HCT116 (cell line): ENCODE data around the gene NUDT22. TPM values are rescaled to one million over a fixed set of nuclear protein-coding genes. Genes with fewer than 3 reads are reported as not detected.

Experiments
- ATAC-seq: fragments of 200-7000 bp; cut with Tn5 transposase; 2 replicates; pipeline ENCODE4 v1.9.1; 2020; ENCODE audit warnings: mild to moderate bottlenecking, moderate library complexity
- BruUV-seq: library from RNA; stranded (reverse); fragments of 400-500 nt; replicated peaks from 2 replicates; lab custom pipeline; 2021; lab: Mats Ljungman, UMichigan
- CTCF ChIA-PET: fragments of 300-600 bp; sonication (Branson Sonifier 250); formaldehyde crosslinking; loops from one replicate; lab custom pipeline; 2021; ENCODE audit warnings: antibody characterized with exemption; lab: Charles Lee
- POLR2A ChIA-PET: fragments of 300-600, 350-600 bp; sonication (Branson Sonifier 250); formaldehyde crosslinking; loops from one replicate; lab custom pipeline; 2021; ENCODE audit warnings: antibody characterized with exemption; lab: Charles Lee
- RAD21 ChIA-PET, 2 experiments: fragments of 300-600 bp; sonication (Branson Sonifier 250); formaldehyde crosslinking; loops; one replicate each; lab custom pipeline; 2023; ENCODE audit warnings: low total read pairs in 2 of 2; ENCODE audit not compliant: uncharacterized antibody in 2 of 2, unreplicated experiment in 2 of 2, low non-redundant PET in 1 of 2; lab: Charles Lee
- DNase-seq: peaks from one replicate; pipeline ENCODE4 v3.0.0-alpha.2; 2010; ENCODE audit warnings: low read depth, low spot score
- H2AFZ ChIP-seq: fragments of 200-600 bp; shearing (Covaris generic), sonication (generic); 2 replicates; pipeline ENCODE4 v1.6.1; 2017; ENCODE audit warnings: low read depth, mixed run types, mixed read lengths, antibody characterized with exemption, low read length; ENCODE audit not compliant: poor library complexity, severe bottlenecking
- H3K27ac ChIP-seq: 2 replicates; pipeline ENCODE4 v1.5.1; 2012; ENCODE audit warnings: low read depth, low read length
- H3K27me3 ChIP-seq: fragments of 200-600 bp; sonication (generic); 2 replicates; pipeline ENCODE4 v1.6.1; 2016; ENCODE audit warnings: mixed run types, low read length, mixed read lengths; ENCODE audit not compliant: insufficient read depth
- H3K36me3 ChIP-seq, 2 experiments: fragments of 200-500 bp in 1 of 2; fragments of 200-600 bp in 1 of 2; sonication (Bioruptor generic) in 1 of 2; sonication (generic) in 1 of 2; 2 replicates each; pipeline versions ENCODE4 v1.5.1 to v1.6.1; 2014 to 2016; ENCODE audit warnings: low read length in 2 of 2, inconsistent platforms in 1 of 2, mixed read lengths in 1 of 2, mixed run types in 1 of 2; ENCODE audit not compliant: insufficient read depth in 2 of 2, control insufficient read depth in 1 of 2
- H3K4me1 ChIP-seq, 2 experiments: fragments of 200-600 bp in 1 of 2; sonication (generic) in 1 of 2; 2 replicates each; pipeline versions ENCODE4 v1.5.1 to v1.6.1; 2012 to 2017; ENCODE audit warnings: low read length in 2 of 2, inconsistent platforms in 1 of 2, mild to moderate bottlenecking in 1 of 2, mixed read lengths in 1 of 2, mixed run types in 1 of 2, moderate library complexity in 1 of 2; ENCODE audit not compliant: insufficient read depth in 2 of 2, control insufficient read depth in 1 of 2
- H3K4me2 ChIP-seq: fragments of 200-600 bp; sonication (generic); 2 replicates; pipeline ENCODE4 v1.6.1; 2017; ENCODE audit warnings: mixed run types, low read length, mixed read lengths
- H3K4me3 ChIP-seq, 2 experiments: fragments of 200-600 bp in 1 of 2; sonication (generic) in 1 of 2; replicated peaks in 1 of 2; 2 replicates each; pipeline ENCODE4 v1.5.1; 2011 to 2016; ENCODE audit warnings: low read length in 2 of 2, control low read depth in 1 of 2, low read depth in 1 of 2, mild to moderate bottlenecking in 1 of 2, mixed read lengths in 1 of 2, mixed run types in 1 of 2
- H3K79me2 ChIP-seq: fragments of 200-600 bp; sonication (generic); 2 replicates; pipeline ENCODE4 v1.6.1; 2017; ENCODE audit warnings: mild to moderate bottlenecking, mixed run types, low read length, moderate library complexity, mixed read lengths; ENCODE audit not compliant: insufficient read depth
- H3K9ac ChIP-seq: fragments of 200-600 bp; sonication (generic); 2 replicates; pipeline ENCODE4 v1.6.1; 2016; ENCODE audit warnings: low read length, mixed read lengths
- H3K9me2 ChIP-seq: fragments of 200-600 bp; sonication (generic), shearing (Covaris generic); 2 replicates; pipeline ENCODE4 v1.6.1; 2017; ENCODE audit warnings: mixed run types, mild to moderate bottlenecking, moderate library complexity; ENCODE audit not compliant: insufficient read depth
- H3K9me3 ChIP-seq, 2 experiments: fragments of 200-500 bp in 1 of 2; fragments of 200-600 bp in 1 of 2; sonication (Bioruptor generic) in 1 of 2; sonication (generic) in 1 of 2; 2 replicates each; pipeline ENCODE4 v1.6.1; 2014 to 2017; ENCODE audit warnings: low read length in 2 of 2, mixed read lengths in 2 of 2, inconsistent platforms in 1 of 2, low read depth in 1 of 2, mild to moderate bottlenecking in 1 of 2, mixed run types in 1 of 2, moderate library complexity in 1 of 2; ENCODE audit not compliant: control insufficient read depth in 1 of 2, insufficient read depth in 1 of 2
- H4K20me1 ChIP-seq: fragments of 200-600 bp; sonication (generic), shearing (Covaris generic); 2 replicates; pipeline ENCODE4 v1.6.1; 2017; ENCODE audit warnings: mixed run types, mild to moderate bottlenecking, moderate library complexity; ENCODE audit not compliant: insufficient read depth
- FOSL1 ChIP-seq: IDR thresholded peaks from 2 replicates; pipeline ENCODE4 v1.6.1; 2012; ENCODE audit warnings: low read depth
- JUND ChIP-seq: IDR thresholded peaks from 2 replicates; pipeline ENCODE4 v1.6.1; 2012
- SP1 ChIP-seq: IDR thresholded peaks from 2 replicates; pipeline ENCODE4 v1.6.1; 2012; ENCODE audit warnings: low read depth
- ZFX ChIP-seq: fragments of 450-650 bp; IDR thresholded peaks from 2 replicates; pipeline ENCODE4 v1.6.1; 2017
- intact Hi-C: fragments of 100-400 bp; cut with micrococcal nuclease; formaldehyde crosslinking; loops from 2 replicates; pipeline ENCODE4 v1.10.0; 2022
- total RNA-seq: library from RNA; stranded (reverse); gene quantifications from one replicate; pipeline ENCODE4 v1.2.1, GENCODE V29; 2021; ENCODE audit not compliant: unreplicated experiment

Gene NUDT22
- total RNA-seq, 1 experiment from 2014 or later = 70.9 TPM

- no peak for TF ChIP-seq SP1
- TF ChIP-seq FOSL1 = no peak
- Histone ChIP-seq H3K4me2 (peak overlapping the region; percentile 100), H3K36me3 (peaks cover 0 to 6% of the 10 kb centered on the region in 2 experiments; a peak in 1 of 4 replicates), H3K79me2 (peaks cover 19% of the 10 kb centered on the region; the same call in 1 of the 2 replicates), H3K4me1 (peaks cover 17 to 33% of the 10 kb centered on the region in 2 experiments), H3K9ac (peak overlapping the region; percentile 96), H3K27me3 (no peaks in the 10 kb centered on the region), H3K4me3 (peak overlapping the region; percentile 82 to 90), H3K9me3 (no peaks in the 10 kb centered on the region), H3K9me2 (no peaks in the 10 kb centered on the region), H3K27ac (peak overlapping the region; percentile 95), H4K20me1 (no peaks in the 10 kb centered on the region), H2AFZ (no peak overlapping the region)
- intact Hi-C loops = no loop called here
- DNase-seq = no peak
- ChIA-PET RAD21 (interaction anchor here in 1 of 2 experiments (1.1 kb wide), 1 partner anchor 21 kb away, joined by 3 read pairs; no protein-coding TSS in a partner anchor), CTCF (no interaction called here), POLR2A (no interaction called here)
- ATAC-seq = no peak
- no TSS peak for BruUV-seq
These were observed 1.0 kb upstream of the NUDT22 start for GRCh38 chr11:64224891-64225607.

- Histone ChIP-seq H3K4me1 (peaks cover 20 to 44% of the 10 kb centered on the region in 2 experiments), H3K9me2 (no peaks in the 10 kb centered on the region), H3K36me3 (peaks cover 0 to 4% of the 10 kb centered on the region in 2 experiments; a peak in 1 of 4 replicates), H3K9me3 (no peaks in the 10 kb centered on the region), H3K27ac (peak overlapping the region; percentile 95), H4K20me1 (no peaks in the 10 kb centered on the region), H3K4me3 (peak overlapping the region; percentile 82 to 90), H2AFZ (no peak overlapping the region), H3K27me3 (no peaks in the 10 kb centered on the region), H3K4me2 (peak overlapping the region; percentile 100), H3K79me2 (peaks cover 19% of the 10 kb centered on the region; the same call in 1 of the 2 replicates), H3K9ac (peak overlapping the region; percentile 96)
- ChIA-PET POLR2A (interaction anchor here (0.9 to 1.5 kb wide), 5 partner anchors 15 to 91 kb away, joined by 3 to 6 read pairs (median 4); partner anchors contain the start of genes FKBP2 and PRDX5), RAD21 (interaction anchor here in 1 of 2 experiments (0.9 to 1.0 kb wide), 2 partner anchors 41 to 43 kb away, joined by 3 read pairs; partner anchors contain the start of gene STIP1), CTCF (interaction anchor here (1.0 to 2.0 kb wide), 5 partner anchors 22 to 105 kb away, joined by 3 to 8 read pairs (median 3); partner anchors contain the start of gene PLCB3)
- ATAC-seq (peak; percentile 45), DNase-seq (no peak)
- TSS peak; percentile 76 for BruUV-seq
- TF ChIP-seq JUND (no peak), ZFX (peak; percentile 60)
- intact Hi-C loops = no loop called here
These were observed 505 bp downstream of the NUDT22 start for GRCh38 chr11:64226507-64227051.
